Esophagus muscularis mucosa (tissue), 4 donors: Measurements from ENCODE around the gene ABI3BP. TPM values are rescaled to one million over a fixed set of nuclear protein-coding genes. Genes with fewer than 3 reads are reported as not detected.

Source experiments
- DNase-seq: peaks from one replicate; pipeline ENCODE4 v3.0.0-alpha.2; 2017; ENCODE audit errors: extremely low spot score
- H3K27ac ChIP-seq, 4 donors: fragments of 200-600 bp; sonication (generic); replicated peaks in 1 of 4; 1 replicate in 3 of 4; 2 replicates in 1 of 4; pipeline ENCODE4 v1.5.1; 2016 to 2019; ENCODE audit warnings: mild to moderate bottlenecking in 1 of 4
- H3K27me3 ChIP-seq, 4 donors: fragments of 200-600 bp; sonication (generic); one replicate each; pipeline versions ENCODE4 v1.5.1 to v1.6.0; 2016 to 2019
- H3K36me3 ChIP-seq, 4 donors: fragments of 200-600 bp; sonication (generic); one replicate each; pipeline ENCODE4 v1.5.1; 2016 to 2019
- H3K4me1 ChIP-seq, 4 donors: fragments of 200-600 bp; sonication (generic); one replicate each; pipeline ENCODE4 v1.5.1; 2016 to 2019
- H3K4me3 ChIP-seq, 4 donors: fragments of 200-600 bp; sonication (generic); 1 replicate in 2 of 4; 2 replicates in 2 of 4; pipeline ENCODE4 v1.5.1; 2016 to 2019; ENCODE audit warnings: mild to moderate bottlenecking in 4 of 4, moderate library complexity in 1 of 4
- H3K9me3 ChIP-seq, 4 donors: fragments of 200-600 bp; sonication (generic); 1 replicate in 3 of 4; 2 replicates in 1 of 4; pipeline ENCODE4 v1.5.1; 2016 to 2019
- CTCF ChIP-seq, 3 experiments: fragments of 200-600 bp in 2 of 3; fragments of 450-650 bp in 1 of 3; sonication (generic) in 2 of 3; IDR thresholded peaks; one replicate each; pipeline ENCODE4 v1.5.1; 2017 to 2019; ENCODE audit warnings: antibody characterized with exemption in 3 of 3, mild to moderate bottlenecking in 2 of 3, moderate library complexity in 1 of 3
- EP300 ChIP-seq: sonication (generic); formaldehyde crosslinking; IDR thresholded peaks from one replicate; pipeline ENCODE4 v1.6.1; 2017; ENCODE audit warnings: antibody characterized with exemption
- POLR2A ChIP-seq: fragments of 450-650 bp; IDR thresholded peaks from one replicate; pipeline ENCODE4 v1.6.1; 2017; ENCODE audit warnings: antibody characterized with exemption, moderate library complexity, mild to moderate bottlenecking, low read depth
- POLR2AphosphoS5 ChIP-seq, 2 donors: sonication (generic); formaldehyde crosslinking; IDR thresholded peaks; one replicate each; pipeline ENCODE4 v1.6.1; 2017; ENCODE audit warnings: antibody characterized with exemption in 2 of 2
- WGBS: methylation state at CpG from one replicate; pipeline ENCODE4 v1.1.5; 2018; 5-methylcytosine and 5-hydroxymethylcytosine counted together
- intact Hi-C: fragments of 100-400 bp; cut with DNase I; formaldehyde crosslinking; loops from one replicate; pipeline ENCODE4 v1.15.1; 2023
- total RNA-seq, 4 donors: library from RNA; depleted of rRNA; stranded (reverse); fragments of >200 nt; gene quantifications; one replicate each; pipeline versions ENCODE4 v1.1.0 to v1.2.1, GENCODE V29; 2016

ABI3BP gene
- total RNA-seq, 4 donors from 2014 or later, result 25.7 to 67.3 (median 61.5) TPM

GRCh38 chr3:100928638-100929428 is 64.4 kb downstream of the ABI3BP start:
- Histone ChIP-seq H3K4me1 (peaks cover 0 to 10% (median 5%) of the 10 kb centered on the region in 4 donors), H3K36me3 (no peaks in the 10 kb centered on the region), H3K9me3 (no peaks in the 10 kb centered on the region), H3K27me3 (no peaks in the 10 kb centered on the region), H3K27ac (peak overlapping the region in 3 of 4 donors; percentile 30 to 43 (median 31)), H3K4me3 (no peak overlapping the region)
- TF ChIP-seq POLR2AphosphoS5 (IDR thresholded peaks at IDR 0.05), result peak in 1 of 2 donors; percentile 22
- no peak for TF ChIP-seq POLR2A
- intact Hi-C loops, result no loop called here
- WGBS, result 58% methylated on average over 6 of the region's 6 CpGs
- DNase-seq, result no peak

GRCh38 chr3:100927775-100928174 is 65.4 kb downstream of the ABI3BP start:
- H3K36me3 ChIP-seq, result no peaks in the 10 kb centered on the region
- H3K9me3 ChIP-seq, result no peaks in the 10 kb centered on the region
- H3K4me3 ChIP-seq, result no peak overlapping the region
- no peak for TF ChIP-seq POLR2A
- TF ChIP-seq POLR2AphosphoS5 (IDR thresholded peaks at IDR 0.05), result no peak
- TF ChIP-seq EP300, result no peak
- no peak for TF ChIP-seq CTCF (IDR thresholded peaks at IDR 0.05)
- no peak for DNase-seq
- H3K27me3 ChIP-seq, result no peaks in the 10 kb centered on the region
- no peak overlapping the region for H3K27ac ChIP-seq
- intact Hi-C loops, result no loop called here
- peaks cover 0 to 10% (median 5%) of the 10 kb centered on the region in 4 donors for H3K4me1 ChIP-seq

GRCh38 chr3:100915706-100916495 is 77.3 kb downstream of the ABI3BP start:
- no peak for TF ChIP-seq EP300
- no peak for TF ChIP-seq POLR2A
- no peak for TF ChIP-seq CTCF (IDR thresholded peaks at IDR 0.05)
- TF ChIP-seq POLR2AphosphoS5 (IDR thresholded peaks at IDR 0.05), result no peak
- WGBS, result 72% methylated on average over 10 of the region's 10 CpGs
- H3K36me3 ChIP-seq, result no peaks in the 10 kb centered on the region
- no peak overlapping the region for H3K4me3 ChIP-seq
- DNase-seq, result no peak
- H3K27ac ChIP-seq, result no peak overlapping the region
- intact Hi-C loops, result no loop called here
- no peaks in the 10 kb centered on the region for H3K9me3 ChIP-seq
- H3K27me3 ChIP-seq, result no peaks in the 10 kb centered on the region
- peaks cover 0 to 8% (median 0%) of the 10 kb centered on the region in 4 donors for H3K4me1 ChIP-seq

- 79% methylated on average over 5 of the region's 5 CpGs for WGBS
- H3K9me3 ChIP-seq, result no peaks in the 10 kb centered on the region
- H3K36me3 ChIP-seq, result no peaks in the 10 kb centered on the region
- TF ChIP-seq CTCF (IDR thresholded peaks at IDR 0.05) (no peak), EP300 (no peak), POLR2A (no peak), POLR2AphosphoS5 (IDR thresholded peaks at IDR 0.05) (no peak)
- H3K27ac ChIP-seq, result peak overlapping the region in 2 of 4 donors; percentile 35 to 38
- intact Hi-C loops, result no loop called here
- peaks cover 0 to 8% (median 0%) of the 10 kb centered on the region in 4 donors for H3K4me1 ChIP-seq
- DNase-seq, result no peak
- H3K4me3 ChIP-seq, result no peak overlapping the region
- H3K27me3 ChIP-seq, result no peaks in the 10 kb centered on the region
These were observed 79.2 kb downstream of the ABI3BP start for GRCh38 chr3:100913870-100914648.
